Neural cell (in vitro differentiated cells): ENCODE data around the gene IL15RA. TPM values are rescaled to one million over a fixed set of nuclear protein-coding genes. Genes with fewer than 3 reads are reported as not detected.

Experiments used
- H2AFZ ChIP-seq: fragments of 200-600, 300-800 bp; sonication (generic), shearing (Covaris generic); 2 replicates; pipeline ENCODE4 v1.6.0; 2014; ENCODE audit warnings: low read depth, mild to moderate bottlenecking, antibody characterized with exemption, low read length, moderate library complexity
- H3F3A ChIP-seq: fragments of 200-600 bp; shearing (Covaris generic); 2 replicates; pipeline ENCODE4 v1.6.1; 2016; ENCODE audit warnings: mild to moderate bottlenecking, moderate library complexity, mixed read lengths, antibody characterized with exemption, low read length; ENCODE audit not compliant: insufficient read depth, poor library complexity, severe bottlenecking
- H3K27ac ChIP-seq: fragments of 200-600, 300-800 bp; sonication (generic), shearing (Covaris generic); 2 replicates; pipeline ENCODE4 v1.5.1; 2014; ENCODE audit warnings: mild to moderate bottlenecking, low read length, moderate library complexity
- H3K27me3 ChIP-seq: fragments of 300-800, 200-600 bp; sonication (generic), shearing (Covaris generic); 2 replicates; pipeline ENCODE4 v1.6.0; 2014; ENCODE audit warnings: mild to moderate bottlenecking, low read depth, low read length, moderate library complexity; ENCODE audit not compliant: insufficient read depth
- H3K36me3 ChIP-seq: fragments of 300-800, 200-600 bp; sonication (generic), shearing (Covaris generic); 2 replicates; pipeline ENCODE4 v1.5.1; 2014; ENCODE audit warnings: mild to moderate bottlenecking, antibody characterized with exemption, low read length, moderate library complexity; ENCODE audit not compliant: insufficient read depth
- H3K4me2 ChIP-seq: fragments of 300-800, 200-600 bp; sonication (generic), shearing (Covaris generic); 2 replicates; pipeline ENCODE4 v1.6.0; 2014; ENCODE audit warnings: mild to moderate bottlenecking, low read length
- H3K4me3 ChIP-seq: fragments of 300-800, 200-600 bp; sonication (generic), shearing (Covaris generic); 2 replicates; pipeline ENCODE4 v1.5.1; 2014; ENCODE audit warnings: mild to moderate bottlenecking, low read length, moderate library complexity
- H3K79me2 ChIP-seq: fragments of 200-600 bp; shearing (Covaris generic); replicated peaks from 2 replicates; pipeline ENCODE4 v1.6.0; 2014; ENCODE audit warnings: mild to moderate bottlenecking, low read length, moderate library complexity; ENCODE audit not compliant: insufficient read depth
- H3K9ac ChIP-seq: fragments of 300-800, 200-600 bp; sonication (generic), shearing (Covaris generic); 2 replicates; pipeline ENCODE4 v1.6.1; 2016; ENCODE audit warnings: mild to moderate bottlenecking, low read length, mixed read lengths
- H3K9me2 ChIP-seq: fragments of 200-600 bp; shearing (Covaris generic); 2 replicates; pipeline ENCODE4 v1.6.1; 2016; ENCODE audit warnings: mild to moderate bottlenecking, low read length, mixed read lengths; ENCODE audit not compliant: insufficient read depth
- H3K9me3 ChIP-seq: fragments of 200-600, 300-800 bp; sonication (generic), shearing (Covaris generic); 2 replicates; pipeline ENCODE4 v1.6.1; 2016; ENCODE audit warnings: mild to moderate bottlenecking, mixed run types, low read length, moderate library complexity, mixed read lengths
- H4K20me1 ChIP-seq: fragments of 200-600 bp; shearing (Covaris generic); 2 replicates; pipeline ENCODE4 v1.6.1; 2016; ENCODE audit warnings: mild to moderate bottlenecking, mixed run types; ENCODE audit not compliant: insufficient read depth
- EP300 ChIP-seq: fragments of 450-650 bp; conservative IDR thresholded peaks from 2 replicates; pipeline ENCODE4 v1.6.1; 2014; ENCODE audit warnings: antibody characterized with exemption, mild to moderate bottlenecking, moderate library complexity; ENCODE audit not compliant: poor library complexity, severe bottlenecking
- EZH2 ChIP-seq: fragments of 200-600, 300-800 bp; shearing (Covaris generic), sonication (generic); IDR thresholded peaks from 2 replicates; pipeline ENCODE4 v1.6.1; 2014; ENCODE audit warnings: antibody characterized with exemption, low read length, borderline replicate concordance, mild to moderate bottlenecking; ENCODE audit not compliant: insufficient read depth, poor library complexity, severe bottlenecking
- MXI1 ChIP-seq: fragments of 450-650 bp; conservative IDR thresholded peaks from 2 replicates; pipeline ENCODE4 v1.6.1; 2014; ENCODE audit warnings: antibody characterized with exemption, mild to moderate bottlenecking; ENCODE audit not compliant: poor library complexity, severe bottlenecking
- POLR2AphosphoS5 ChIP-seq: IDR thresholded peaks from 2 replicates; pipeline ENCODE4 v1.6.1; 2012
- RAD21 ChIP-seq: fragments of 450-650 bp; conservative IDR thresholded peaks from 2 replicates; pipeline ENCODE4 v1.6.1; 2014; ENCODE audit warnings: antibody characterized with exemption, mild to moderate bottlenecking, moderate library complexity
- SMC3 ChIP-seq: fragments of 450-650 bp; conservative IDR thresholded peaks from 2 replicates; pipeline ENCODE4 v1.6.1; 2014; ENCODE audit warnings: antibody characterized with exemption, mild to moderate bottlenecking, moderate library complexity; ENCODE audit not compliant: poor library complexity
- polyA plus RNA-seq: library from polyadenylated mRNA; depleted of rRNA; stranded (reverse); fragments of >200 nt; gene quantifications from 2 replicates; pipeline ENCODE4 v1.2.3, GENCODE V29; 2014
- TF ChIP-seq, protein P1 (sequence below): IDR thresholded peaks from 2 replicates; pipeline ENCODE4 v1.6.1; 2012; ENCODE audit warnings: borderline replicate concordance
- TF ChIP-seq, protein P2 (sequence below): fragments of 450-650 bp; IDR thresholded peaks from 2 replicates; pipeline ENCODE4 v1.5.1; 2014; ENCODE audit warnings: antibody characterized with exemption, mild to moderate bottlenecking, moderate library complexity; ENCODE audit not compliant: poor library complexity, severe bottlenecking

IL15RA gene
- polyA plus RNA-seq, 1 donor from 2014 or later = not detected

DNA sequence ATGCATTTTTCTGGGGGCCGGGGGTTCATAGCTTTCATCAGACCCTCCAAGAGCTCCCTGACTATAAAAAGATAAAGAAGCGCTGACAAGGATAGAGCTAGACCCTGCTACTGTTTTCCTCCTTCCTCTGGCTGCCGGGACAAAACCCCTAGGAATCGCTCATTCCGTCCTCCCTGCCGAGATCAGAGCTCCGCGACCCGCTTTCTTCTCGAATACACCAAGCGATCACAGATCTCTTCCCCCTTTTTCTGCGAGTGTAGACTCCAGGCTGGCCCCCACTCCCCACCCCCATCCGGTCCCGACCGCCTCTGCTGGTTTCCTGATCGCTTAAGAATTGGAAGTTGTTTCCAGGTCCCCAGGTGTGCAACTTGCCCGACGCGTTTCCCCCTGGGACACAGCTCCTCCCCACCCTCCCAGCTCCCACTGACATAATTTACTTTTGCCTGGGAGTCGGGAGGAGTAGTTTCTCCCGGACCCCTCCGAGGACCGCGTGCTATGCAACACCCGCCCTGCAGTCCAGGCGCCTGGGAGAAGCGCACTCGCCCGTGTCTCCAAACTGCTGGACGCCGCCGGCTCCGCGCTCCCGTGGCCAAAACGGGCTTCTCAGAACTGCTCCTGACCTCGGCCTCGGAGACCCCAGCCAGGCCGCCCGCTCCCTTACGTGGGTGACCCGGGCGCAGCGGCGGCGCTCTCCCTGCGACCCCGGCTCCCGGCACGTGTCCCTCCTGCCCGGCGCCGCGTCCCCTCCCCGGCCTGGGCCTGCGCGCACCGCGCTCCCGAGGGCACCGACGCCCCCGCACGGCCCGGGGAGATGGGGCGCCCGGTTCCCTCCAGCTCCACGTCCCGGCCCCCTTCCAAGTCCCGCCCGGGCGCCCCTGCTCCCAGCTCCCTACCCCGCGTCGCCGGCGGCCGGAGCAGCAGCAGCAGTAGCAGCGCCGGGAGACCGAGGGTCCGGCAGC lies 552 bp downstream of the IL15RA start:
- Histone ChIP-seq H3K27ac (no peak overlapping the region), H3K4me2 (peak overlapping the region; percentile 51), H3K27me3 (peaks cover 55% of the 10 kb centered on the region), H3K9me2 (no peaks in the 10 kb centered on the region), H4K20me1 (no peaks in the 10 kb centered on the region), H3K9me3 (no peaks in the 10 kb centered on the region), H3F3A (no peaks in the 10 kb centered on the region), H3K9ac (peak overlapping the region; percentile 23), H3K4me3 (peak overlapping the region; percentile 80), H3K79me2 (no peaks in the 10 kb centered on the region), H3K36me3 (no peaks in the 10 kb centered on the region), H2AFZ (no peak overlapping the region)
- no peak for TF ChIP-seq EP300
- no peak for TF ChIP-seq SMC3
- TF ChIP-seq, protein P1, sequence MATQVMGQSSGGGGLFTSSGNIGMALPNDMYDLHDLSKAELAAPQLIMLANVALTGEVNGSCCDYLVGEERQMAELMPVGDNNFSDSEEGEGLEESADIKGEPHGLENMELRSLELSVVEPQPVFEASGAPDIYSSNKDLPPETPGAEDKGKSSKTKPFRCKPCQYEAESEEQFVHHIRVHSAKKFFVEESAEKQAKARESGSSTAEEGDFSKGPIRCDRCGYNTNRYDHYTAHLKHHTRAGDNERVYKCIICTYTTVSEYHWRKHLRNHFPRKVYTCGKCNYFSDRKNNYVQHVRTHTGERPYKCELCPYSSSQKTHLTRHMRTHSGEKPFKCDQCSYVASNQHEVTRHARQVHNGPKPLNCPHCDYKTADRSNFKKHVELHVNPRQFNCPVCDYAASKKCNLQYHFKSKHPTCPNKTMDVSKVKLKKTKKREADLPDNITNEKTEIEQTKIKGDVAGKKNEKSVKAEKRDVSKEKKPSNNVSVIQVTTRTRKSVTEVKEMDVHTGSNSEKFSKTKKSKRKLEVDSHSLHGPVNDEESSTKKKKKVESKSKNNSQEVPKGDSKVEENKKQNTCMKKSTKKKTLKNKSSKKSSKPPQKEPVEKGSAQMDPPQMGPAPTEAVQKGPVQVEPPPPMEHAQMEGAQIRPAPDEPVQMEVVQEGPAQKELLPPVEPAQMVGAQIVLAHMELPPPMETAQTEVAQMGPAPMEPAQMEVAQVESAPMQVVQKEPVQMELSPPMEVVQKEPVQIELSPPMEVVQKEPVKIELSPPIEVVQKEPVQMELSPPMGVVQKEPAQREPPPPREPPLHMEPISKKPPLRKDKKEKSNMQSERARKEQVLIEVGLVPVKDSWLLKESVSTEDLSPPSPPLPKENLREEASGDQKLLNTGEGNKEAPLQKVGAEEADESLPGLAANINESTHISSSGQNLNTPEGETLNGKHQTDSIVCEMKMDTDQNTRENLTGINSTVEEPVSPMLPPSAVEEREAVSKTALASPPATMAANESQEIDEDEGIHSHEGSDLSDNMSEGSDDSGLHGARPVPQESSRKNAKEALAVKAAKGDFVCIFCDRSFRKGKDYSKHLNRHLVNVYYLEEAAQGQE = no peak

DNA sequence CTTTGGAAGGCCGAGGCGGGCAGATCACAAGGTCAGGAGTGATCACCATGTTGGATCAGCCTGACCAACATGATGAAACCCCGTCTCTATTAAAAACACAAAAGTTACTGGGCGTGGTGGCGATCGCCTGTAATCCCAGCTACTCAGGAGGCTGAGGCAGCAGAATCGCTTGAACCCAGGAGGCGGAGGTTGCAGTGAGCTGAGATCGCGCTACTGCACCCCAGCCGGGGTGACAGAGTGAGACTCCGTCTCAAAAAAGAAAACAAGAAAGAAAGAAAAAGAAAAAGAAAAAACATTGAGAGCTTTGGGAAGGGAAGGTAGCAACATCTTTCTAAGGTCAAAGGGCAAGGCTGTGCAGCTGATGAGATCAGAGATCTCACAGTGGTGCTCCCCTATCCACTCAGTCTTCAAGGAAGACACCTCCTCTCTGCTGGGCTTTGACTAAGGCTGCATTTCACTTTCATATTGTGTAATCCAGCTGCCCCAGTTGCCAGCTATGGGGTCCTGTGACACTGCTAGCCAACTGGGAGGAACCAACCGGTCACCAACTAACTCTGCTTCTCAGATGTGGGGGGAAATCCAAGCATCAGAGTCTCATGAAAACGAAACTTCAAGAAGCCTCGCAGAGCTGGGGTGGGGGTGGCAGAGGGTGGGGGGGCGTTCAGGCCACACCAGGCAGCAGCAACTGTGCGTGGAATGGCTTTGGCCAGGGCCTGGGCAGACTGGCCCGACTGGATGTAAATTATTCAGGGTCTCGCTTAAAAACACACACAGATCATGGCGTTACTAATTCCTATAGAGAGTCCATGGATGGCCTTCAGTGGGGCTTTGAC lies 1.5 kb downstream of the IL15RA start:
- no peaks in the 10 kb centered on the region for H3K9me3 ChIP-seq
- H3K36me3 ChIP-seq = no peaks in the 10 kb centered on the region
- H3K27me3 ChIP-seq = peaks cover 55% of the 10 kb centered on the region
- no peaks in the 10 kb centered on the region for H4K20me1 ChIP-seq
- H2AFZ ChIP-seq = no peak overlapping the region
- no peak overlapping the region for H3K9ac ChIP-seq
- no peak overlapping the region for H3K4me2 ChIP-seq
- H3K79me2 ChIP-seq = no peaks in the 10 kb centered on the region
- no peak overlapping the region for H3K4me3 ChIP-seq
- no peaks in the 10 kb centered on the region for H3F3A ChIP-seq
- H3K27ac ChIP-seq = no peak overlapping the region
- no peaks in the 10 kb centered on the region for H3K9me2 ChIP-seq
- no peak for TF ChIP-seq SMC3
- TF ChIP-seq, protein P1 = no peak
- no peak for TF ChIP-seq RAD21
- no peak for TF ChIP-seq EZH2
- TF ChIP-seq MXI1 = no peak
- TF ChIP-seq, protein P2, sequence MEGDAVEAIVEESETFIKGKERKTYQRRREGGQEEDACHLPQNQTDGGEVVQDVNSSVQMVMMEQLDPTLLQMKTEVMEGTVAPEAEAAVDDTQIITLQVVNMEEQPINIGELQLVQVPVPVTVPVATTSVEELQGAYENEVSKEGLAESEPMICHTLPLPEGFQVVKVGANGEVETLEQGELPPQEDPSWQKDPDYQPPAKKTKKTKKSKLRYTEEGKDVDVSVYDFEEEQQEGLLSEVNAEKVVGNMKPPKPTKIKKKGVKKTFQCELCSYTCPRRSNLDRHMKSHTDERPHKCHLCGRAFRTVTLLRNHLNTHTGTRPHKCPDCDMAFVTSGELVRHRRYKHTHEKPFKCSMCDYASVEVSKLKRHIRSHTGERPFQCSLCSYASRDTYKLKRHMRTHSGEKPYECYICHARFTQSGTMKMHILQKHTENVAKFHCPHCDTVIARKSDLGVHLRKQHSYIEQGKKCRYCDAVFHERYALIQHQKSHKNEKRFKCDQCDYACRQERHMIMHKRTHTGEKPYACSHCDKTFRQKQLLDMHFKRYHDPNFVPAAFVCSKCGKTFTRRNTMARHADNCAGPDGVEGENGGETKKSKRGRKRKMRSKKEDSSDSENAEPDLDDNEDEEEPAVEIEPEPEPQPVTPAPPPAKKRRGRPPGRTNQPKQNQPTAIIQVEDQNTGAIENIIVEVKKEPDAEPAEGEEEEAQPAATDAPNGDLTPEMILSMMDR = no peak
- TF ChIP-seq POLR2AphosphoS5 = no peak
